AG09319 (cell line): ENCODE measurements around the gene TBCEL.
"Not testable (repeated sequence)": the region's sequence is repeated elsewhere in the genome, so short reads cannot be mapped to it uniquely, and the experiment has no call there.

Source experiments
- DNase-seq: peaks from one replicate; pipeline ENCODE4 v3.0.0-alpha.2; 2010; ENCODE audit warnings: low read depth; ENCODE audit errors: extremely low read depth
- TF ChIP-seq, protein P1 (sequence below): IDR thresholded peaks from 2 replicates; pipeline ENCODE4 v1.5.1; 2011; ENCODE audit warnings: low read depth, mild to moderate bottlenecking, inconsistent platforms, low read length, moderate library complexity

The TBCEL gene

DNA sequence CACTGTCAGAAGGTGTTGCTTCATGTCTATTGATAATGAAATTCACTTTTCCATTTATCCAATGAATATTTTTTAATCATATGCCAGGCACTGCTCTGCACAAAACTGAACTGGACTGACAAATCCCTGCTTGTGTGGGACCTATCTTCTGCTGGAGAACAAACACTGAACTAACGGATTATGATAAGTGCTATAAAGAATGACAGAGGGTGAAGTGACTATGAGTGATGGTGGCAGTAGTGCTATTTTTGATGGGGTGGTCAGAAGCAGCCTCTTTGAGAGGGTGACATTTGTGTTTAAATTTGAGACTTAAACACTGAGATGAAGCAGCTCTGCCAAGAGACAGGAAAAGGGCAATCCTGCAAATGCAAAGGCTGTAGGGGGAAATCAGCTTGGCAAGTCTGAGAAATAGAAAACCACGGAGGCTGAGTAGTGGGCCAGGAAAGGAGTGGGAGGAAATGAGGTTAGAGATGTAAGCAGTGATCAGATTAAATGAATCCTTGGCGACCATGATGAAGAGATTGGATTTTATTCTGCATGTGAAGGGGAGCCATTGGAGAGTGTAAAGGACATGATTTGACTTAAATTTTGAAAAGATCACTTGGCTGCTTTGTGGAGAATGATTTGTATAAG lies 6.0 kb downstream of the TBCEL start:
- no peak for DNase-seq
- TF ChIP-seq, protein P1, sequence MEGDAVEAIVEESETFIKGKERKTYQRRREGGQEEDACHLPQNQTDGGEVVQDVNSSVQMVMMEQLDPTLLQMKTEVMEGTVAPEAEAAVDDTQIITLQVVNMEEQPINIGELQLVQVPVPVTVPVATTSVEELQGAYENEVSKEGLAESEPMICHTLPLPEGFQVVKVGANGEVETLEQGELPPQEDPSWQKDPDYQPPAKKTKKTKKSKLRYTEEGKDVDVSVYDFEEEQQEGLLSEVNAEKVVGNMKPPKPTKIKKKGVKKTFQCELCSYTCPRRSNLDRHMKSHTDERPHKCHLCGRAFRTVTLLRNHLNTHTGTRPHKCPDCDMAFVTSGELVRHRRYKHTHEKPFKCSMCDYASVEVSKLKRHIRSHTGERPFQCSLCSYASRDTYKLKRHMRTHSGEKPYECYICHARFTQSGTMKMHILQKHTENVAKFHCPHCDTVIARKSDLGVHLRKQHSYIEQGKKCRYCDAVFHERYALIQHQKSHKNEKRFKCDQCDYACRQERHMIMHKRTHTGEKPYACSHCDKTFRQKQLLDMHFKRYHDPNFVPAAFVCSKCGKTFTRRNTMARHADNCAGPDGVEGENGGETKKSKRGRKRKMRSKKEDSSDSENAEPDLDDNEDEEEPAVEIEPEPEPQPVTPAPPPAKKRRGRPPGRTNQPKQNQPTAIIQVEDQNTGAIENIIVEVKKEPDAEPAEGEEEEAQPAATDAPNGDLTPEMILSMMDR, result no peak

DNA sequence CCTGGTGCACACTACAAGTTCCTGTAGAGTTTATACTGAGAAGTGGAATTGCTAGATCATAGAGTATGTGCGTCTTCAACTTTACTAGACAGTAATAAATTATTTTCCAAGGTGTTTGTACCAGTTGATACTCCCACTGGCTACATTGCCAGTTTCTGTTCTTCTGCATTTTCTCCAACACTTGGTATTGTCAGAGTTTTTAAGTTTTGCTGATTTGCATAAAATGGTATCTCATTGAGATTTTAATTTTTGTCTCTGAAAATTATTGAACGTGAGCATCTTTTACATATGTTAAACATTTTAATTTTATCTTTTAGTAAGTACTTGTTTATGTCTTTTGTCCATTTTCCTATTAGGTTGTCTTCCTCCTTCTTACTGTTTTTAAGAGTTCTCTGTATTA lies 7.3 kb downstream of the TBCEL start:
- TF ChIP-seq, protein P1, result no peak
- no peak for DNase-seq

DNA sequence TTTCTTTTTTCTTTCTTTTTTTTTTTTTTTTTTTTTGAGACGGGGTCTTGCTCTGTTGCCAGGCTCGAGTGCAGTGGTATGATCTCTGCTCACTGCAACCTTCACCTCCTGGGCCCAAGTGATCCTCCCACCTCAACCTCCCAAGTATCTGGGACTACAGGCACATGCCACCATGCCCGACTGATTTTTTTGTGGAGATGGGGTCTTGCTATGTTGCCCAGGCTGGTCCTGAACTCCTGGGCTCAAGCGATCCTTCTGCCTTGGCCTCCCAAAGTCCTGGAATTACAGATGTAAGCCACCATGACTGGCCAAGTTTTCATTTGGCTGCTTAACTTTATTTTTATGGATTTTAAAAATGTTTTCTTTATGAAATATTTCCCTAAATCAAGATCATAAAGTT lies 7.7 kb downstream of the TBCEL start:
- not testable (repeated sequence) for DNase-seq

DNA sequence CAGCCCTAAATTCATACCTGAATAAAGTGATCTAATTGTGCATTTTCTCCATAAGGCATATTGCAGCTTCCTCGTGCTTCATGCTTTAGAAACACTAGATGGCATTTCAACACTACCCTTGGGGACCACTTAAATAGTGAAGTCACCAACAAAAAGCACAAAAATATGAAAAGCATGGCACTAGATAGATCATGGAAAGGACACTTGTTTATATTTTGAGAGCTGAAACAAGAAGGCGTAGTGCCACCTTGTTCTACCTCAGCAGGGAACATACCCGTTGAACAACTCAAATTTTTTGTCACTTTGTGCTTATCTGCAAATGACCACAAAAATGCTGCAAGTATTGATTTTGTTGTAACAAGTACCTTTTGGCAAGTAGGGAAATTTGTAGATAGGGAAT lies 8.6 kb downstream of the TBCEL start:
- DNase-seq, result no peak
- TF ChIP-seq, protein P1, result no peak

DNA sequence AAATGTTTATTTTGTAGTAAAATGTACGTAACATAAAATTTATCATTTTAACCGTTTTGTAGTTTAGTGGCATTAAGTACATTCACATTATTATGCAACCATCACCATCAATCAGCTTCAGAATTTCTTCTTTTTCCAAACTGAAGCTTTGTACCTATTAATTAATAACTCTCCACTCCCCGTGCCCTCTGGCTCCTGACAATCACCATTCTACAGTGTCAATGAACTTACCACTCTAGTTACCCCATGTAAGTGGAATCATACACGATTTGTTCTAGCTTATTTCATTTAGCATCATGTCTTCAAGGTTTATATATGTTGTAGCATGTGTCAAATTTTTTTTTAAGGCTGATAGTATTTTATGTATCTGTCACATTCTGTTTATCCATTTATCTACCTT lies 9.7 kb downstream of the TBCEL start:
- TF ChIP-seq, protein P1, result no peak
- DNase-seq, result no peak

DNA sequence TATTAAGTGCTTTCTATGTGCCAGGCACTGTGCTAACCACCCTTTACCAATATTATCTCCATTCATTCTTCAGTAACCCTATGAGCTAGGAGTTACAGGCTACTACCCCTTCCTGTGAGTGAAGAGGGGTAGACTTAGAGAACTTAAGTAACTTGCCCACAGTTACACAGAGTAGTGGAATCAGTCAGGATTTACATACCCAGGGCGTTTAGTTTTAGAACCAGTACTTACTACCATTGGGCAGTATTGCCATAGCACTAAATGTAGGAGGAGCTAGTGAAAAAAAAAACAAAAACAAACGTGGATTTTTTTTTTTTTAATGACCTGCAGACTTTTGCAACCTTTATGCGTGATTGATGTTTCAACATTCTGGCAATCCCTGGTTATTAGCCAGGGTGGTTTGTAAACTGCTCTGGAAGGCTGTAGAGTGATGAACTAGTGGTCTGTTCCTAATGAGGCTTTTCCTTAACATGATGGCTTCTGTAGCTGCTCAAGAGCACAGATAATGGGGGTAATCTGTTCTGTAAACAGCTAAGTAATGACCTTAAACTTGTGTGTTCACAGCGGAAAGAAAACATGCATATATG lies 11.4 kb downstream of the TBCEL start:
- TF ChIP-seq, protein P1, result no peak
- no peak for DNase-seq

DNA sequence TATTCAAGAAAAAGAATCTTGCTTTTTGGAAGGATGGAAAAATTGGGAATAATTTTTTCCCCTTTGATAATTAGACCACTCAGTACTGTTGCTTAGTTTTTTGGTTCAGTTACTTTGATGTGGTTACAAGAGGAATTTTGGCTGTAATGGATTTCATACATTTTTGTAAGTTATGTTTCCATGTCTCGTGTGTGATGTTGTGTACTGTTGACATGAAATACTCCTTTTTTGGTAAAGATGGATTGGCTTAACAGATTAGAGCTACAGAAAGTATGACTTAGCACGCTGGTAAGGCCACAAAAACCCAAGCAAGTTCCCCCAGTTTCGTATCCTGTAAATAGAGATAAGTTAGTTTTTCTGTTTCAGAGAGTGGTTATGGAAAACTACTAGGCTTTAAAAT lies 11.9 kb downstream of the TBCEL start:
- DNase-seq, result no peak
- TF ChIP-seq, protein P1, result no peak

DNA sequence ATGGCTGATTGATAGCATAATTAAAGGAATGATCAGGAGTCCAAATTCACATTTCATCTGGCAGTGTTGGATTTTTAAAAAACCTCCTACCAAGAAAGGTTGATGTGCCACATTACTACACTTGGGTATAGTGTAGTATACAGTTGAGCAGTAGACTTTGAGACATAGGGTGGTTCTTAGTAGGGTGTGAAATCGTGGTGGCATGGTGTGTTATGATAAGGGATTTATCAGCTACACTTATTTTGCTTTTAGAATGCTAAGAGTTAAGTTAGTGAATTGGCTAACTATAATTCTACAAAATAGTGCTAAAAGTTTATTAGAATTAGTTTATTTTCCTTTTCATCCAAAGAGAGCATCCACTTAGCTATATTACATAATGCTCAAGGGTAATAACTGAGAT lies 13.1 kb downstream of the TBCEL start:
- TF ChIP-seq, protein P1, result no peak
- DNase-seq, result no peak
